ENCODE data around the gene PEMT. TPM values are rescaled to one million over a fixed set of nuclear protein-coding genes. Genes with fewer than 3 reads are reported as not detected.

Gene PEMT
- total and polyA plus RNA-seq, 2 of the 8 experiments (the other 6 are each of a cell fraction or from before 2014, with no cell fraction given): 42.0 to 118 TPM

GRCh38 chr17:17518014-17518413 is 73.5 kb downstream of the PEMT start (continued):
- TF ChIP-seq CHD1 (IDR thresholded peaks at IDR 0.05; ENCODE audit: low read depth, low read length) (no peak), TEAD4 (IDR thresholded peaks at IDR 0.05; ENCODE audit: low read depth, low read length) (no peak), SP4 (IDR thresholded peaks at IDR 0.05; ENCODE audit: low read length) (no peak)

Data from H1 (cell line).